HPDE6-E6E7 (cell line): ENCODE data around the gene GLT8D1.
"Not testable (repeated sequence)": the region's sequence is repeated elsewhere in the genome, so short reads cannot be mapped to it uniquely, and the experiment has no call there.

Experiments used
- DNase-seq: peaks from one replicate; pipeline ENCODE4 v3.0.0; 2011; ENCODE audit warnings: missing footprints; ENCODE audit errors: extremely low spot score

Gene GLT8D1

GRCh38 chr3:52679811-52680210 is 25.8 kb downstream of the GLT8D1 start:
- no peak for DNase-seq

GRCh38 chr3:52679199-52679538 is 26.4 kb downstream of the GLT8D1 start:
- no peak for DNase-seq

- no peak for DNase-seq
Observed at GRCh38 chr3:52678265-52679198, 27.1 kb downstream of the GLT8D1 start.

GRCh38 chr3:52676201-52676600 is 29.4 kb downstream of the GLT8D1 start:
- not testable (repeated sequence) for DNase-seq

- DNase-seq, result no peak
Observed at GRCh38 chr3:52671676-52672075, 33.9 kb downstream of the GLT8D1 start.

- peak; percentile 53 for DNase-seq
Observed at GRCh38 chr3:52670621-52671521, 34.7 kb downstream of the GLT8D1 start.

GRCh38 chr3:52663098-52663497 is 42.5 kb downstream of the GLT8D1 start:
- no peak for DNase-seq

- no peak for DNase-seq
Observed at GRCh38 chr3:52660046-52660445, 45.5 kb downstream of the GLT8D1 start.

GRCh38 chr3:52655895-52656294 is 49.7 kb downstream of the GLT8D1 start:
- DNase-seq, result no peak

- DNase-seq, result no peak
Observed at GRCh38 chr3:52651592-52651991, 54.0 kb downstream of the GLT8D1 start.

GRCh38 chr3:52650439-52650838 is 55.2 kb downstream of the GLT8D1 start:
- no peak for DNase-seq

- no peak for DNase-seq
Observed at GRCh38 chr3:52649461-52650210, 56.0 kb downstream of the GLT8D1 start.

- DNase-seq, result no peak
Observed at GRCh38 chr3:52645549-52645948, 60.0 kb downstream of the GLT8D1 start.
